HG03025 (cell line): Measurements from ENCODE around the gene GPRC5D.

Source experiments
- ATAC-seq: cut with Tn5 transposase; IDR thresholded peaks from one replicate; pipeline ENCODE4 v1.9.1; 2021; ENCODE audit warnings: mild to moderate bottlenecking, moderate library complexity; ENCODE audit not compliant: unreplicated experiment, low FRiP score

Gene GPRC5D

GRCh38 chr12:12909228-12909994 lies 42.6 kb downstream of the GPRC5D start:
- ATAC-seq, result no peak

- no peak for ATAC-seq
These were observed 43.3 kb downstream of the GPRC5D start for GRCh38 chr12:12908711-12909110.

GRCh38 chr12:12908252-12908651 lies 43.7 kb downstream of the GPRC5D start:
- ATAC-seq, result no peak

GRCh38 chr12:12907552-12907951 lies 44.4 kb downstream of the GPRC5D start:
- no peak for ATAC-seq

GRCh38 chr12:12903642-12904609 lies 48.0 kb downstream of the GPRC5D start:
- no peak for ATAC-seq

- no peak for ATAC-seq
These were observed 49.9 kb downstream of the GPRC5D start for GRCh38 chr12:12902036-12902435.

- no peak for ATAC-seq
These were observed 50.7 kb downstream of the GPRC5D start for GRCh38 chr12:12901158-12901791.

GRCh38 chr12:12900786-12901157 lies 51.2 kb downstream of the GPRC5D start:
- no peak for ATAC-seq

GRCh38 chr12:12899530-12900380 lies 52.2 kb downstream of the GPRC5D start:
- no peak for ATAC-seq

- no peak for ATAC-seq
These were observed 53.0 kb downstream of the GPRC5D start for GRCh38 chr12:12898911-12899511.

GRCh38 chr12:12898136-12898717 lies 53.7 kb downstream of the GPRC5D start:
- no peak for ATAC-seq

GRCh38 chr12:12897302-12897701 lies 54.7 kb downstream of the GPRC5D start:
- ATAC-seq, result no peak

- ATAC-seq, result no peak
These were observed 55.7 kb downstream of the GPRC5D start for GRCh38 chr12:12896260-12896659.

- ATAC-seq, result no peak
These were observed 58.5 kb downstream of the GPRC5D start for GRCh38 chr12:12893438-12893837.

GRCh38 chr12:12892681-12893141 lies 59.3 kb downstream of the GPRC5D start:
- ATAC-seq, result no peak

GRCh38 chr12:12891881-12892355 lies 60.1 kb downstream of the GPRC5D start:
- ATAC-seq, result no peak

GRCh38 chr12:12891080-12891880 lies 60.7 kb downstream of the GPRC5D start, which contains the start of gene GPRC5A:
Gene GPRC5A, plus strand, starts transcription at chr12:12891562. Its CDS starts 16,688 bp downstream, at chr12:12908250.
- no peak for ATAC-seq
